ENCODE measurements around the gene C4B.

- TF ChIP-seq CTCF (IDR thresholded peaks at IDR 0.05; ENCODE audit: insufficient read depth, low read depth, low read length) = no peak
- TF ChIP-seq EZH2 (IDR thresholded peaks at IDR 0.05; ENCODE audit: insufficient read depth, low read length) = no peak
Observed at GRCh38 chr6:32074996-32075532, 60.5 kb downstream of the C4B start.

Measured in astrocyte (in vitro differentiated cells and primary cell).